HepG2 (cell line): ENCODE data around the gene PDZRN4. TPM values are rescaled to one million over a fixed set of nuclear protein-coding genes. Genes with fewer than 3 reads are reported as not detected.

Source experiments
- ATAC-seq: fragments of 200-7000 bp; cut with Tn5 transposase; 3 replicates; pipeline ENCODE4 v1.9.1; 2020; ENCODE audit warnings: mild to moderate bottlenecking, moderate library complexity
- BruUV-seq: library from RNA; stranded (reverse); fragments of 400-500 nt; replicated peaks from 2 replicates; lab custom pipeline; 2021; lab: Mats Ljungman, UMichigan
- CTCF ChIA-PET: fragments of 300-600 bp; formaldehyde crosslinking; extraction: SDS; loops from one replicate; lab custom pipeline; 2021; ENCODE audit warnings: low total read pairs, inconsistent platforms, low intra/inter-chr PET ratio; lab: Yijun Ruan, JAX
- POLR2A ChIA-PET: fragments of 350-600 bp; sonication (Branson Sonifier 250); formaldehyde crosslinking; loops from one replicate; lab custom pipeline; 2020; ENCODE audit warnings: antibody characterized with exemption, inconsistent platforms; lab: Yijun Ruan, JAX
- DNase-seq: peaks from one replicate; pipeline ENCODE4 v3.0.0-alpha.2; 2015; ENCODE audit warnings: low spot score
- FAIRE-seq: peaks from 3 replicates; lab custom pipeline; 2011; peaks lifted over from hg19 to GRCh38; lab: Jason Lieb, UNC
- H2AFZ ChIP-seq: one replicate; pipeline ENCODE4 v1.6.1; 2011; ENCODE audit warnings: low read length, inconsistent platforms
- H3K27ac ChIP-seq: fragments of 300-600 bp; 3 replicates; pipeline ENCODE4 v1.8.0; 2011; ENCODE audit warnings: mixed run types, mild to moderate bottlenecking, mixed read lengths, low read length, inconsistent platforms; ENCODE audit not compliant: insufficient read depth; ENCODE audit errors: extremely low read length
- H3K27me3 ChIP-seq, 2 experiments: fragments of 200-600 bp in 1 of 2; 2 replicates in 1 of 2; 3 replicates in 1 of 2; pipeline versions ENCODE4 v1.6.0 to v1.8.0; 2011; ENCODE audit warnings: low read length in 2 of 2, mild to moderate bottlenecking in 2 of 2, moderate library complexity in 2 of 2, inconsistent platforms in 1 of 2; ENCODE audit not compliant: insufficient read depth in 2 of 2, control insufficient read depth in 1 of 2
- H3K36me3 ChIP-seq, 2 experiments: fragments of 200-600 bp in 1 of 2; replicated peaks in 1 of 2; 2 replicates in 1 of 2; 3 replicates in 1 of 2; pipeline versions ENCODE4 v1.5.1 to v1.8.0; 2011; ENCODE audit warnings: low read length in 2 of 2, inconsistent platforms in 1 of 2; ENCODE audit not compliant: insufficient read depth in 2 of 2, control insufficient read depth in 1 of 2
- H3K4me1 ChIP-seq: 2 replicates; pipeline ENCODE4 v1.5.1; 2012; ENCODE audit warnings: low read length, inconsistent platforms; ENCODE audit not compliant: insufficient read depth
- H3K4me2 ChIP-seq: 2 replicates; pipeline ENCODE4 v1.6.0; 2011; ENCODE audit warnings: low read depth, low read length, inconsistent platforms
- H3K4me3 ChIP-seq, 3 experiments: fragments of 200-600 bp in 1 of 3; sonication (generic), shearing (Covaris generic) in 1 of 3; replicated peaks in 1 of 3; 2 replicates each; pipeline ENCODE4 v1.5.1; 2011 to 2016; ENCODE audit warnings: low read length in 3 of 3, inconsistent platforms in 2 of 3, low read depth in 2 of 3, mild to moderate bottlenecking in 2 of 3, control low read depth in 1 of 3, mixed read lengths in 1 of 3; ENCODE audit not compliant: insufficient read depth in 1 of 3
- H3K79me2 ChIP-seq: one replicate; pipeline ENCODE4 v1.6.1; 2011; ENCODE audit warnings: low read length, inconsistent platforms; ENCODE audit not compliant: insufficient read depth
- H3K9ac ChIP-seq: 2 replicates; pipeline ENCODE4 v1.6.0; 2011; ENCODE audit warnings: mild to moderate bottlenecking, low read depth, low read length, inconsistent platforms; ENCODE audit not compliant: insufficient read depth
- H3K9me3 ChIP-seq: 2 replicates; pipeline ENCODE4 v1.5.1; 2012; ENCODE audit warnings: mild to moderate bottlenecking, low read length
- H4K20me1 ChIP-seq: 2 replicates; pipeline ENCODE4 v1.6.0; 2011; ENCODE audit warnings: inconsistent platforms, mild to moderate bottlenecking, low read length, moderate library complexity; ENCODE audit not compliant: insufficient read depth
- ELF1 ChIP-seq: sonication (generic); formaldehyde crosslinking; IDR thresholded peaks from 2 replicates; pipeline ENCODE4 v1.4.0; 2020; ENCODE audit warnings: missing genetic modification reagents
- FOXP1 ChIP-seq, 2 experiments: fragments of 450-650 bp in 1 of 2; IDR thresholded peaks; 2 replicates each; pipeline ENCODE4 v1.6.1; 2017 to 2018; ENCODE audit warnings: antibody characterized with exemption in 1 of 2
- IRF2 ChIP-seq: IDR thresholded peaks from 2 replicates; pipeline ENCODE4 v1.6.1; 2018; ENCODE audit warnings: missing genetic modification reagents, missing compliant biosample characterization
- RFXANK ChIP-seq: IDR thresholded peaks from 2 replicates; pipeline ENCODE4 v1.6.1; 2016
- RFXAP ChIP-seq: sonication (generic); formaldehyde crosslinking; IDR thresholded peaks from 2 replicates; pipeline ENCODE4 v1.4.0; 2020; ENCODE audit warnings: missing genetic modification reagents, borderline replicate concordance
- SCMH1 ChIP-seq: sonication (generic); formaldehyde crosslinking; IDR thresholded peaks from 2 replicates; pipeline ENCODE4 v1.9.0; 2021; ENCODE audit warnings: missing genetic modification reagents, mild to moderate bottlenecking, borderline replicate concordance
- TMF1 ChIP-seq: sonication (generic); formaldehyde crosslinking; IDR thresholded peaks from 2 replicates; pipeline ENCODE4 v1.8.1; 2022; ENCODE audit warnings: low read depth, missing genetic modification reagents
- ZMAT5 ChIP-seq: sonication (generic); formaldehyde crosslinking; IDR thresholded peaks from 2 replicates; pipeline ENCODE4 v1.5.0; 2020; ENCODE audit warnings: mild to moderate bottlenecking, low read depth, missing genetic modification reagents, borderline replicate concordance
- ZNF260 ChIP-seq: sonication (generic); formaldehyde crosslinking; IDR thresholded peaks from 2 replicates; pipeline ENCODE4 v1.4.0; 2020; ENCODE audit warnings: missing genetic modification reagents, low read depth, mild to moderate bottlenecking, borderline replicate concordance
- ZNF350 ChIP-seq: sonication (generic); formaldehyde crosslinking; IDR thresholded peaks from 2 replicates; pipeline ENCODE4 v1.4.0; 2020; ENCODE audit warnings: mild to moderate bottlenecking, low read depth, missing genetic modification reagents, borderline replicate concordance
- ZNF547 ChIP-seq: sonication (generic); formaldehyde crosslinking; IDR thresholded peaks from 2 replicates; pipeline ENCODE4 v1.5.1; 2020; ENCODE audit warnings: mild to moderate bottlenecking, missing genetic modification reagents
- ZNF740 ChIP-seq: sonication (generic); formaldehyde crosslinking; IDR thresholded peaks from 2 replicates; pipeline ENCODE4 v1.4.0; 2020; ENCODE audit warnings: missing genetic modification reagents
- WGBS: methylation state at CpG from one replicate; pipeline ENCODE4 v1.1.6; 2017; ENCODE audit warnings: low lambda C conversion rate; 5-methylcytosine and 5-hydroxymethylcytosine counted together
- in situ Hi-C: cut with HindIII; loops from 2 replicates; pipeline ENCODE4 v1.10.0; 2017; ENCODE audit warnings: low pct_unique_long_range_greater_than_20kb; ENCODE audit not compliant: extremely low pct_ligation_motif_present
- intact Hi-C: fragments of 100-400 bp; cut with micrococcal nuclease; formaldehyde crosslinking; loops from one replicate; pipeline ENCODE4 v1.10.0; 2022; ENCODE audit not compliant: unreplicated experiment
- polyA plus RNA-seq, 8 experiments: library from polyadenylated mRNA; depleted of rRNA in 3 of 8; stranded (reverse) in 7 of 8; unstranded in 1 of 8; fragments of >200 nt; fragmentation: Illumina TruSeq in 4 of 8; extraction: Trizol in 4 of 8; gene quantifications; 2 replicates each; pipeline versions ENCODE4 v1.2.1 to v1.2.3, GENCODE V29; 2011 to 2016; ENCODE audit warnings: low read depth in 4 of 8, missing spikeins in 1 of 8, mixed read lengths in 1 of 8; ENCODE audit not compliant: insufficient read depth in 1 of 8
- total RNA-seq, 5 experiments: library from RNA; depleted of rRNA; stranded (reverse); fragments of >200 nt; fragmentation: Illumina TruSeq; extraction: Trizol; gene quantifications; 2 replicates each; pipeline ENCODE4 v1.2.3, GENCODE V29; 2016; ENCODE audit warnings: low read depth in 1 of 5
- TF ChIP-seq, protein P1 (sequence below): sonication (generic); formaldehyde crosslinking; IDR thresholded peaks from 2 replicates; pipeline ENCODE4 v1.5.1; 2020; ENCODE audit warnings: missing genetic modification reagents, mild to moderate bottlenecking, borderline replicate concordance

The PDZRN4 gene
- total and polyA plus RNA-seq, 2 of the 13 experiments (the other 11 are each of a cell fraction or from before 2014, with no cell fraction given), result not detected

GRCh38 chr12:41510470-41510869, 322.4 kb downstream of the PDZRN4 start:
- no peaks in the 10 kb centered on the region for H3K27me3 ChIP-seq
- no peak for ATAC-seq
- no peaks in the 10 kb centered on the region for H3K9me3 ChIP-seq
- H3K4me3 ChIP-seq, result no peak overlapping the region
- H4K20me1 ChIP-seq, result no peaks in the 10 kb centered on the region
- no TSS peak for BruUV-seq
- H2AFZ ChIP-seq, result no peak overlapping the region
- TF ChIP-seq ZNF547 (CRISPR knock-in tag) (no peak), TMF1 (CRISPR knock-in tag) (no peak), IRF2 (CRISPR knock-in tag) (no peak), ZNF740 (CRISPR knock-in tag) (no peak), SCMH1 (CRISPR knock-in tag) (no peak), RFXAP (CRISPR knock-in tag) (no peak)
- TF ChIP-seq, protein P1, sequence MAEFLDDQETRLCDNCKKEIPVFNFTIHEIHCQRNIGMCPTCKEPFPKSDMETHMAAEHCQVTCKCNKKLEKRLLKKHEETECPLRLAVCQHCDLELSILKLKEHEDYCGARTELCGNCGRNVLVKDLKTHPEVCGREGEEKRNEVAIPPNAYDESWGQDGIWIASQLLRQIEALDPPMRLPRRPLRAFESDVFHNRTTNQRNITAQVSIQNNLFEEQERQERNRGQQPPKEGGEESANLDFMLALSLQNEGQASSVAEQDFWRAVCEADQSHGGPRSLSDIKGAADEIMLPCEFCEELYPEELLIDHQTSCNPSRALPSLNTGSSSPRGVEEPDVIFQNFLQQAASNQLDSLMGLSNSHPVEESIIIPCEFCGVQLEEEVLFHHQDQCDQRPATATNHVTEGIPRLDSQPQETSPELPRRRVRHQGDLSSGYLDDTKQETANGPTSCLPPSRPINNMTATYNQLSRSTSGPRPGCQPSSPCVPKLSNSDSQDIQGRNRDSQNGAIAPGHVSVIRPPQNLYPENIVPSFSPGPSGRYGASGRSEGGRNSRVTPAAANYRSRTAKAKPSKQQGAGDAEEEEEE (CRISPR knock-in tag), result no peak
- POLR2A ChIA-PET, result no interaction called here
- CTCF ChIA-PET, result no interaction called here
- no peak overlapping the region for H3K27ac ChIP-seq
- H3K36me3 ChIP-seq, result no peaks in the 10 kb centered on the region
- 0% methylated on average over 2 of the region's 2 CpGs for WGBS
- H3K4me2 ChIP-seq, result no peak overlapping the region
- intact Hi-C loops (no loop called here), in situ Hi-C loops (no loop called here)
- no peak for FAIRE-seq
- H3K4me1 ChIP-seq, result no peaks in the 10 kb centered on the region
- no peak for DNase-seq
- H3K79me2 ChIP-seq, result no peaks in the 10 kb centered on the region
- no peak overlapping the region for H3K9ac ChIP-seq

DNA sequence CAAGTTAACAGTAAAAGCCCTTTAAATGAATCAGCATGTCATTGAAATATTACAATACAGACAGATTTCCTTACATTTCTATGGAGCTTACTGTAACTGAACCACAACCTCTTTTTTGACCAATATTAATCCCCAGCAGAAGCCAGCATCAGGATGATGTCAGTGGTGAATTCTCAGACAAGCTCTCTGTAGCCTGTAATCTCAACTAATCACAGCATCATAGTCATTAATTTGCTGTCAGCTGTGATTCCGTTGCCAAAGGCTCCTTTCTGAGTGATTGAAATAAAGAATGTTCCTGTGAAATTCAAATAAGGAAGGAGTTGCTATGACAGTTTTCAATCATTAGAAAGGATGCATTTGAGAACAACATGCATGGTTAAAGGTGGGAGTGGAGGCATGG, 323.1 kb downstream of the PDZRN4 start:
- CTCF ChIA-PET, result no interaction called here
- no TSS peak for BruUV-seq

More for the DNA sequence above, 323.1 kb downstream of the PDZRN4 start:
- no peaks in the 10 kb centered on the region for H4K20me1 ChIP-seq
- no peak overlapping the region for H2AFZ ChIP-seq
- no peak overlapping the region for H3K9ac ChIP-seq
- no peak for DNase-seq
- in situ Hi-C loops, result no loop called here
- H3K4me3 ChIP-seq, result no peak overlapping the region
- H3K27ac ChIP-seq, result no peak overlapping the region
- POLR2A ChIA-PET, result no interaction called here
- no peaks in the 10 kb centered on the region for H3K9me3 ChIP-seq
- H3K4me2 ChIP-seq, result no peak overlapping the region
- H3K36me3 ChIP-seq, result no peaks in the 10 kb centered on the region
- no peak for ATAC-seq
- H3K4me1 ChIP-seq, result no peaks in the 10 kb centered on the region
- H3K27me3 ChIP-seq, result no peaks in the 10 kb centered on the region
- intact Hi-C loops, result no loop called here
- no peak for FAIRE-seq
- TF ChIP-seq ELF1, result no peak
- no peak for TF ChIP-seq RFXANK (CRISPR knock-in tag)
- no peak for TF ChIP-seq FOXP1 (IDR thresholded peaks at IDR 0.05)
- TF ChIP-seq FOXP1 (CRISPR knock-in tag; IDR thresholded peaks at IDR 0.05), result no peak
- no peak for TF ChIP-seq ZNF350
- TF ChIP-seq ZNF260 (CRISPR knock-in tag), result no peak
- no peak for TF ChIP-seq ZMAT5 (CRISPR knock-in tag)
- 0% methylated on average over 1 of the region's 1 CpG for WGBS
- H3K79me2 ChIP-seq, result no peaks in the 10 kb centered on the region
